Bone marrow (tissue), 2 donors: Measurements from ENCODE around the gene ARHGAP45.

Experiments used
- DNase-seq, 2 donors: peaks; one replicate each; lab custom pipeline; 2025; lab: John Stamatoyannopoulos, UW

The ARHGAP45 gene

GRCh38 chr19:1070931-1071791 is 4.2 kb downstream of the ARHGAP45 start:
- no peak for DNase-seq

GRCh38 chr19:1072371-1073015 is 5.5 kb downstream of the ARHGAP45 start:
- no peak for DNase-seq

GRCh38 chr19:1073063-1073955 is 6.3 kb downstream of the ARHGAP45 start:
- DNase-seq = no peak

- no peak for DNase-seq
Observed at GRCh38 chr19:1073956-1074517, 7.1 kb downstream of the ARHGAP45 start.

GRCh38 chr19:1074544-1075283 is 7.7 kb downstream of the ARHGAP45 start:
- peak; percentile 77 to 87 for DNase-seq

- DNase-seq = no peak
Observed at GRCh38 chr19:1076046-1076386, 9.0 kb downstream of the ARHGAP45 start.

GRCh38 chr19:1076951-1077350 is 10.0 kb downstream of the ARHGAP45 start:
- DNase-seq = peak; percentile 42 to 85

- DNase-seq = no peak
Observed at GRCh38 chr19:1079566-1080111, 12.7 kb downstream of the ARHGAP45 start.

- DNase-seq = no peak
Observed at GRCh38 chr19:1080360-1081161, 13.6 kb downstream of the ARHGAP45 start.

- no peak for DNase-seq
Observed at GRCh38 chr19:1081301-1082164, 14.6 kb downstream of the ARHGAP45 start.

- no peak for DNase-seq
Observed at GRCh38 chr19:1082165-1082927, 15.4 kb downstream of the ARHGAP45 start.

- DNase-seq = no peak
Observed at GRCh38 chr19:1082928-1083816, 16.2 kb downstream of the ARHGAP45 start.

- no peak for DNase-seq
Observed at GRCh38 chr19:1084024-1084868, 17.3 kb downstream of the ARHGAP45 start.

GRCh38 chr19:1085053-1085658 is 18.2 kb downstream of the ARHGAP45 start:
- no peak for DNase-seq

GRCh38 chr19:1085676-1086442 is 18.9 kb downstream of the ARHGAP45 start:
- DNase-seq = no peak
